ENCODE results near the gene SCAF8.
A peak's percentile ranks its signal among the peaks of the same experiment; 100 is the strongest.

The SCAF8 gene

GRCh38 chr6:154705471-154706113 lies 27.6 kb upstream of the SCAF8 start:
- Histone ChIP-seq H3K9me2 (replicated peaks; ENCODE audit: insufficient read depth, low read length) (no peaks in the 10 kb centered on the region), H3K9me3 (ENCODE audit: insufficient read depth, low read length) (no peaks in the 10 kb centered on the region), H3K4me2 (ENCODE audit: low read depth, low read length, poor library complexity, severe bottlenecking) (no peak overlapping the region), H3K27ac (ENCODE audit: low read depth, low read length) (no peak overlapping the region), H3F3A (ENCODE audit: insufficient read depth) (no peaks in the 10 kb centered on the region), H3K79me2 (ENCODE audit: insufficient read depth, low read length) (no peaks in the 10 kb centered on the region), H4K20me1 (ENCODE audit: low read depth, low read length) (no peaks in the 10 kb centered on the region), H3K27me3 (ENCODE audit: low read length) (no peaks in the 10 kb centered on the region), H3K4me3 (ENCODE audit: insufficient read depth, low read length, poor library complexity, severe bottlenecking) (no peak overlapping the region), H3K36me3 (ENCODE audit: low read length) (no peaks in the 10 kb centered on the region), H2AFZ (ENCODE audit: low read depth, low read length, severe bottlenecking) (peak overlapping the region; percentile 46), H3K9ac (ENCODE audit: low read length) (no peak overlapping the region)
- TF ChIP-seq, protein P1, sequence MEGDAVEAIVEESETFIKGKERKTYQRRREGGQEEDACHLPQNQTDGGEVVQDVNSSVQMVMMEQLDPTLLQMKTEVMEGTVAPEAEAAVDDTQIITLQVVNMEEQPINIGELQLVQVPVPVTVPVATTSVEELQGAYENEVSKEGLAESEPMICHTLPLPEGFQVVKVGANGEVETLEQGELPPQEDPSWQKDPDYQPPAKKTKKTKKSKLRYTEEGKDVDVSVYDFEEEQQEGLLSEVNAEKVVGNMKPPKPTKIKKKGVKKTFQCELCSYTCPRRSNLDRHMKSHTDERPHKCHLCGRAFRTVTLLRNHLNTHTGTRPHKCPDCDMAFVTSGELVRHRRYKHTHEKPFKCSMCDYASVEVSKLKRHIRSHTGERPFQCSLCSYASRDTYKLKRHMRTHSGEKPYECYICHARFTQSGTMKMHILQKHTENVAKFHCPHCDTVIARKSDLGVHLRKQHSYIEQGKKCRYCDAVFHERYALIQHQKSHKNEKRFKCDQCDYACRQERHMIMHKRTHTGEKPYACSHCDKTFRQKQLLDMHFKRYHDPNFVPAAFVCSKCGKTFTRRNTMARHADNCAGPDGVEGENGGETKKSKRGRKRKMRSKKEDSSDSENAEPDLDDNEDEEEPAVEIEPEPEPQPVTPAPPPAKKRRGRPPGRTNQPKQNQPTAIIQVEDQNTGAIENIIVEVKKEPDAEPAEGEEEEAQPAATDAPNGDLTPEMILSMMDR (IDR thresholded peaks at IDR 0.05; ENCODE audit: insufficient read depth, low read length, poor library complexity, severe bottlenecking) = no peak
- no peak for TF ChIP-seq EZH2phosphoT487 (conservative IDR thresholded peaks at IDR 0.05; ENCODE audit: low read length)

DNA sequence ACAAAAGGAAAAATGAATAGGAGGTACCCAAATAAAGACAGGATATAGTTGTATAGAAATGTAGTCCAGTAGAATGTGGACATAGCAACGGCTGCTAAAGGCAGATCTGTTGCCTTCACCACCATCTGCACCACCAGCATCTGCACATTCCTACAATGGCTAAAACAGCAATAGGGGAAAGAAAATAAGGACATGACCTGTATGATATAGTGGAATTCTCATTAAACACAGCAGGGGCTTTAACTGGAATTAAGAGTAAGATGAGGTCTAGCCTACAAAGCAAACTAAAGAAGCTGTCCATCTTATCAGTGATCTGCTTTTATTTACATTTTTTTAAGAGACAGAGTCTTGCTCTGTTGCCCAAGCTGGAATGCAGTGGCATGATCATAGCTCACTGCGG lies 26.8 kb upstream of the SCAF8 start:
- no peaks in the 10 kb centered on the region for H3K36me3 ChIP-seq (ENCODE audit: low read length)
- no peak overlapping the region for H3K9ac ChIP-seq (ENCODE audit: low read length)
- no peak overlapping the region for H3K4me3 ChIP-seq (ENCODE audit: insufficient read depth, low read length, poor library complexity, severe bottlenecking)
- no peaks in the 10 kb centered on the region for H3K27me3 ChIP-seq (ENCODE audit: low read length)
- no peaks in the 10 kb centered on the region for H3K9me2 ChIP-seq (replicated peaks; ENCODE audit: insufficient read depth, low read length)
- no peak overlapping the region for H3K27ac ChIP-seq (ENCODE audit: low read depth, low read length)
- H3K9me3 ChIP-seq (ENCODE audit: insufficient read depth, low read length) = no peaks in the 10 kb centered on the region
- no peaks in the 10 kb centered on the region for H3F3A ChIP-seq (ENCODE audit: insufficient read depth)
- H4K20me1 ChIP-seq (ENCODE audit: low read depth, low read length) = no peaks in the 10 kb centered on the region
- TF ChIP-seq, protein P1 (IDR thresholded peaks at IDR 0.05; ENCODE audit: insufficient read depth, low read length, poor library complexity, severe bottlenecking) = no peak
- no peak for TF ChIP-seq EZH2phosphoT487 (conservative IDR thresholded peaks at IDR 0.05; ENCODE audit: low read length)
- H3K79me2 ChIP-seq (ENCODE audit: insufficient read depth, low read length) = no peaks in the 10 kb centered on the region
- H2AFZ ChIP-seq (ENCODE audit: low read depth, low read length, severe bottlenecking) = no peak overlapping the region
- no peak overlapping the region for H3K4me2 ChIP-seq (ENCODE audit: low read depth, low read length, poor library complexity, severe bottlenecking)

DNA sequence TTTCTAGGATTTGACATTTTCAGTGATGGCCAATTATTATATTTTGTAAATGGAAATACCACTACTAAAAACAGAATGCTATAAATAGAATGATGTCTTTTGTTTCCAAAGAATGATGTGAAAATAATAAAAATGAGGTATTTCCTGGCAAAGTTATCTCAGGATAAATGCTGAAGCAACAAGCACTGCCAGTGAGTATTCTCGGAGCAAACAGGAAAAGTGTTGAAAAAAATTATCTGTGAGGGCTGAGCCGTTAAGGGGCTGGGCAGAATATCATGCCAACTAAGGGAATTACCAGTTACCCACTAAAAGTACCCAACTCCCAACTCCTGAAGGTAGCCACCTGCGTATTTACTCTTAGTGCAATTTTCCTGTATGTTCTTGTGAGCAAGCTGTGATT lies 23.6 kb upstream of the SCAF8 start:
- no peak overlapping the region for H3K27ac ChIP-seq (ENCODE audit: low read depth, low read length)
- no peak overlapping the region for H3K4me2 ChIP-seq (ENCODE audit: low read depth, low read length, poor library complexity, severe bottlenecking)
- H3K9me3 ChIP-seq (ENCODE audit: insufficient read depth, low read length) = no peaks in the 10 kb centered on the region
- H2AFZ ChIP-seq (ENCODE audit: low read depth, low read length, severe bottlenecking) = no peak overlapping the region
- no peaks in the 10 kb centered on the region for H3K27me3 ChIP-seq (ENCODE audit: low read length)
- TF ChIP-seq EZH2phosphoT487 (conservative IDR thresholded peaks at IDR 0.05; ENCODE audit: low read length) = no peak
- TF ChIP-seq, protein P1 (IDR thresholded peaks at IDR 0.05; ENCODE audit: insufficient read depth, low read length, poor library complexity, severe bottlenecking) = no peak
- no peak overlapping the region for H3K4me3 ChIP-seq (ENCODE audit: insufficient read depth, low read length, poor library complexity, severe bottlenecking)
- H3K9me2 ChIP-seq (replicated peaks; ENCODE audit: insufficient read depth, low read length) = no peaks in the 10 kb centered on the region
- H4K20me1 ChIP-seq (ENCODE audit: low read depth, low read length) = no peaks in the 10 kb centered on the region
- no peaks in the 10 kb centered on the region for H3K79me2 ChIP-seq (ENCODE audit: insufficient read depth, low read length)
- H3K36me3 ChIP-seq (ENCODE audit: low read length) = no peaks in the 10 kb centered on the region
- 0 out of 2 replicates have a peak, but pooled peaks cover 5% of the 10 kb centered on the region for H3F3A ChIP-seq (ENCODE audit: insufficient read depth)
- no peak overlapping the region for H3K9ac ChIP-seq (ENCODE audit: low read length)

Data from SU-DHL-6 (cell line).